ENCODE results near the gene GALK2. TPM values are rescaled to one million over a fixed set of nuclear protein-coding genes. Genes with fewer than 3 reads are reported as not detected.

Gene GALK2
- total and polyA plus RNA-seq, 2 experiments from 2014 or later: 11.5 to 23.0 TPM

DNA sequence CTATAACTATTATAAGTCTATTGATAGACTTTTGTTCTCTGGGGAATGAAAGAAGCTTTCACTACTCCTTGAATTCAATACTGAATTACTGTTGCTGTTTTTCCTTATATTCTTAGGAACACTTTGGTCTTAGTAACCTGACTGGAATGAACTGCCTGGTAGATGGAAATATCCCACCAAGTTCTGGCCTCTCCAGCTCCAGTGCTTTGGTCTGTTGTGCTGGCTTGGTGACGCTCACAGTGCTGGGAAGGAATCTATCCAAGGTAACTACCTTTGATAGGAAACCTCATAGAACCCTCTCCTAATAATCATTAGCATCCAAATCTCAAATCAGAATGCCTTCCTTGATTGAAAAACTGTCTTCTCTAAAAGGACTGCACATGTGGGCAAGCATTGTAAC is 69.1 kb downstream of the GALK2 start (continued):
- TF ChIP-seq, protein P1, sequence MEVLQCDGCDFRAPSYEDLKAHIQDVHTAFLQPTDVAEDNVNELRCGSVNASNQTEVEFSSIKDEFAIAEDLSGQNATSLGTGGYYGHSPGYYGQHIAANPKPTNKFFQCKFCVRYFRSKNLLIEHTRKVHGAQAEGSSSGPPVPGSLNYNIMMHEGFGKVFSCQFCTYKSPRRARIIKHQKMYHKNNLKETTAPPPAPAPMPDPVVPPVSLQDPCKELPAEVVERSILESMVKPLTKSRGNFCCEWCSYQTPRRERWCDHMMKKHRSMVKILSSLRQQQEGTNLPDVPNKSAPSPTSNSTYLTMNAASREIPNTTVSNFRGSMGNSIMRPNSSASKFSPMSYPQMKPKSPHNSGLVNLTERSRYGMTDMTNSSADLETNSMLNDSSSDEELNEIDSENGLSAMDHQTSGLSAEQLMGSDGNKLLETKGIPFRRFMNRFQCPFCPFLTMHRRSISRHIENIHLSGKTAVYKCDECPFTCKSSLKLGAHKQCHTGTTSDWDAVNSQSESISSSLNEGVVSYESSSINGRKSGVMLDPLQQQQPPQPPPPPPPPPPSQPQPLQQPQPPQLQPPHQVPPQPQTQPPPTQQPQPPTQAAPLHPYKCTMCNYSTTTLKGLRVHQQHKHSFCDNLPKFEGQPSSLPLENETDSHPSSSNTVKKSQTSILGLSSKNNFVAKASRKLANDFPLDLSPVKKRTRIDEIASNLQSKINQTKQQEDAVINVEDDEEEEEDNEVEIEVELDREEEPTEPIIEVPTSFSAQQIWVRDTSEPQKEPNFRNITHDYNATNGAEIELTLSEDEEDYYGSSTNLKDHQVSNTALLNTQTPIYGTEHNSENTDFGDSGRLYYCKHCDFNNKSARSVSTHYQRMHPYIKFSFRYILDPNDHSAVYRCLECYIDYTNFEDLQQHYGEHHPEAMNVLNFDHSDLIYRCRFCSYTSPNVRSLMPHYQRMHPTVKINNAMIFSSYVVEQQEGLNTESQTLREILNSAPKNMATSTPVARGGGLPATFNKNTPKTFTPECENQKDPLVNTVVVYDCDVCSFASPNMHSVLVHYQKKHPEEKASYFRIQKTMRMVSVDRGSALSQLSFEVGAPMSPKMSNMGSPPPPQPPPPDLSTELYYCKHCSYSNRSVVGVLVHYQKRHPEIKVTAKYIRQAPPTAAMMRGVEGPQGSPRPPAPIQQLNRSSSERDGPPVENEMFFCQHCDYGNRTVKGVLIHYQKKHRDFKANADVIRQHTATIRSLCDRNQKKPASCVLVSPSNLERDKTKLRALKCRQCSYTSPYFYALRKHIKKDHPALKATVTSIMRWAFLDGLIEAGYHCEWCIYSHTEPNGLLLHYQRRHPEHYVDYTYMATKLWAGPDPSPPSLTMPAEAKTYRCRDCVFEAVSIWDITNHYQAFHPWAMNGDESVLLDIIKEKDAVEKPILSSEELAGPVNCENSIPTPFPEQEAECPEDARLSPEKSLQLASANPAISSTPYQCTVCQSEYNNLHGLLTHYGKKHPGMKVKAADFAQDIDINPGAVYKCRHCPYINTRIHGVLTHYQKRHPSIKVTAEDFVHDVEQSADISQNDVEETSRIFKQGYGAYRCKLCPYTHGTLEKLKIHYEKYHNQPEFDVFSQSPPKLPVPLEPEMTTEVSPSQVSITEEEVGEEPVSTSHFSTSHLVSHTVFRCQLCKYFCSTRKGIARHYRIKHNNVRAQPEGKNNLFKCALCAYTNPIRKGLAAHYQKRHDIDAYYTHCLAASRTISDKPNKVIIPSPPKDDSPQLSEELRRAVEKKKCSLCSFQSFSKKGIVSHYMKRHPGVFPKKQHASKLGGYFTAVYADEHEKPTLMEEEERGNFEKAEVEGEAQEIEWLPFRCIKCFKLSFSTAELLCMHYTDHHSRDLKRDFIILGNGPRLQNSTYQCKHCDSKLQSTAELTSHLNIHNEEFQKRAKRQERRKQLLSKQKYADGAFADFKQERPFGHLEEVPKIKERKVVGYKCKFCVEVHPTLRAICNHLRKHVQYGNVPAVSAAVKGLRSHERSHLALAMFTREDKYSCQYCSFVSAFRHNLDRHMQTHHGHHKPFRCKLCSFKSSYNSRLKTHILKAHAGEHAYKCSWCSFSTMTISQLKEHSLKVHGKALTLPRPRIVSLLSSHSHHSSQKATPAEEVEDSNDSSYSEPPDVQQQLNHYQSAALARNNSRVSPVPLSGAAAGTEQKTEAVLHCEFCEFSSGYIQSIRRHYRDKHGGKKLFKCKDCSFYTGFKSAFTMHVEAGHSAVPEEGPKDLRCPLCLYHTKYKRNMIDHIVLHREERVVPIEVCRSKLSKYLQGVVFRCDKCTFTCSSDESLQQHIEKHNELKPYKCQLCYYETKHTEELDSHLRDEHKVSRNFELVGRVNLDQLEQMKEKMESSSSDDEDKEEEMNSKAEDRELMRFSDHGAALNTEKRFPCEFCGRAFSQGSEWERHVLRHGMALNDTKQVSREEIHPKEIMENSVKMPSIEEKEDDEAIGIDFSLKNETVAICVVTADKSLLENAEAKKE (CRISPR knock-in tag; IDR thresholded peaks at IDR 0.05): no peak
- TF ChIP-seq, protein P2, sequence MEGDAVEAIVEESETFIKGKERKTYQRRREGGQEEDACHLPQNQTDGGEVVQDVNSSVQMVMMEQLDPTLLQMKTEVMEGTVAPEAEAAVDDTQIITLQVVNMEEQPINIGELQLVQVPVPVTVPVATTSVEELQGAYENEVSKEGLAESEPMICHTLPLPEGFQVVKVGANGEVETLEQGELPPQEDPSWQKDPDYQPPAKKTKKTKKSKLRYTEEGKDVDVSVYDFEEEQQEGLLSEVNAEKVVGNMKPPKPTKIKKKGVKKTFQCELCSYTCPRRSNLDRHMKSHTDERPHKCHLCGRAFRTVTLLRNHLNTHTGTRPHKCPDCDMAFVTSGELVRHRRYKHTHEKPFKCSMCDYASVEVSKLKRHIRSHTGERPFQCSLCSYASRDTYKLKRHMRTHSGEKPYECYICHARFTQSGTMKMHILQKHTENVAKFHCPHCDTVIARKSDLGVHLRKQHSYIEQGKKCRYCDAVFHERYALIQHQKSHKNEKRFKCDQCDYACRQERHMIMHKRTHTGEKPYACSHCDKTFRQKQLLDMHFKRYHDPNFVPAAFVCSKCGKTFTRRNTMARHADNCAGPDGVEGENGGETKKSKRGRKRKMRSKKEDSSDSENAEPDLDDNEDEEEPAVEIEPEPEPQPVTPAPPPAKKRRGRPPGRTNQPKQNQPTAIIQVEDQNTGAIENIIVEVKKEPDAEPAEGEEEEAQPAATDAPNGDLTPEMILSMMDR (conservative IDR thresholded peaks at IDR 0.05; ENCODE audit: low read depth in 2 of 2): no peak
- TF ChIP-seq, protein P3, sequence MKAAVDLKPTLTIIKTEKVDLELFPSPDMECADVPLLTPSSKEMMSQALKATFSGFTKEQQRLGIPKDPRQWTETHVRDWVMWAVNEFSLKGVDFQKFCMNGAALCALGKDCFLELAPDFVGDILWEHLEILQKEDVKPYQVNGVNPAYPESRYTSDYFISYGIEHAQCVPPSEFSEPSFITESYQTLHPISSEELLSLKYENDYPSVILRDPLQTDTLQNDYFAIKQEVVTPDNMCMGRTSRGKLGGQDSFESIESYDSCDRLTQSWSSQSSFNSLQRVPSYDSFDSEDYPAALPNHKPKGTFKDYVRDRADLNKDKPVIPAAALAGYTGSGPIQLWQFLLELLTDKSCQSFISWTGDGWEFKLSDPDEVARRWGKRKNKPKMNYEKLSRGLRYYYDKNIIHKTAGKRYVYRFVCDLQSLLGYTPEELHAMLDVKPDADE (IDR thresholded peaks at IDR 0.05): no peak
- no peak for TF ChIP-seq EZH2phosphoT487 (IDR thresholded peaks at IDR 0.05; ENCODE audit: unreplicated experiment)
- no peak for TF ChIP-seq EZH2 (IDR thresholded peaks at IDR 0.05; ENCODE audit: low read depth, unreplicated experiment)
- TF ChIP-seq ZNF114 (CRISPR knock-in tag; IDR thresholded peaks at IDR 0.05): no peak
- TF ChIP-seq STAT1 (IDR thresholded peaks at IDR 0.05; ENCODE audit: unreplicated experiment): no peak
- TF ChIP-seq JUNB (IDR thresholded peaks at IDR 0.05; ENCODE audit: unreplicated experiment): no peak
- no peak for TF ChIP-seq ZNF331 (CRISPR knock-in tag; IDR thresholded peaks at IDR 0.05; ENCODE audit: low read depth)
- no peak for TF ChIP-seq POLR2AphosphoS5 (IDR thresholded peaks at IDR 0.05; ENCODE audit: low read depth)
- TF ChIP-seq NANOG (IDR thresholded peaks at IDR 0.05; ENCODE audit: borderline replicate concordance): no peak
